PC-9 (cell line): ENCODE measurements around the gene BEST2.

Experiments used
- CTCF ChIP-seq: fragments of 200-600 bp; sonication (generic); conservative IDR thresholded peaks from 2 replicates; pipeline ENCODE4 v1.6.1; 2017; ENCODE audit warnings: mixed run types, antibody characterized with exemption, mild to moderate bottlenecking, moderate library complexity
- EZH2 ChIP-seq: fragments of 200-600 bp; sonication (generic); IDR thresholded peaks from 2 replicates; pipeline ENCODE4 v1.8.0; 2017; ENCODE audit warnings: antibody characterized with exemption, low read depth

GRCh38 chr19:12756150-12756883, 4.7 kb downstream of the BEST2 start:
- no peak for TF ChIP-seq CTCF
- no peak for TF ChIP-seq EZH2
